ENCODE results near the gene FANCG.

DNA sequence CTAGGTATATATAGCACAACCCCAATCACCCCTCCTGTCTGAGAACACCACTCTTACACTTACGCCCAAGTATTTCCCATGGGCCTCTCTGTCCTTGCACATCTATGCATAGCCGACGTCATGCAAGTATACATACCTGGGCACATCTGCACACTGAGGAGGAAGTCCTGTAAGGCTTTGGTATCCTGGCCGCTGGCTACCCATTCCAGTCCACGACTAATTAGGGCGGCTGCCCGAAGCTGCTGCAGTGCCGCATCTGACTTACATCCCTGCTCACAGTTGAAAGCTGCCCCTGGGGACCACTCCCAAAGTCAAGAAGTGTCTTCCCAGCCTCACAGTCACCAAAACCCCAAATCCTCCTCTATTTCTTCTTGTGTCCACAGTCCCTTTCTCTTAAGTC lies 5.0 kb downstream of the FANCG start:
- TF ChIP-seq CTCF (IDR thresholded peaks at IDR 0.05; ENCODE audit: borderline replicate concordance, extremely low read depth, low read length, poor library complexity, severe bottlenecking) (no peak), EZH2 (IDR thresholded peaks at IDR 0.05; ENCODE audit: borderline replicate concordance, low read depth, low read length, severe bottlenecking) (no peak)

Data from DND-41 (cell line).